NCI-H345 treated with DMSO at 0.1 percent for 48 hours (cell line): ENCODE measurements around the gene EPHA2.

ENCODE experiments used
- DNase-seq: peaks from one replicate; lab custom pipeline; 2025; ENCODE audit not compliant: unreplicated experiment; lab: John Stamatoyannopoulos, UW

EPHA2 gene

GRCh38 chr1:16138772-16139221, 17.1 kb downstream of the EPHA2 start:
- DNase-seq: no peak

GRCh38 chr1:16137890-16138467, 17.9 kb downstream of the EPHA2 start:
- no peak for DNase-seq

GRCh38 chr1:16135501-16135900, 20.4 kb downstream of the EPHA2 start:
- DNase-seq: no peak

GRCh38 chr1:16134906-16135305, 21.0 kb downstream of the EPHA2 start:
- DNase-seq: no peak

- no peak for DNase-seq
These were observed 21.6 kb downstream of the EPHA2 start for GRCh38 chr1:16134066-16134801.

GRCh38 chr1:16133007-16133961, 22.6 kb downstream of the EPHA2 start:
- no peak for DNase-seq

GRCh38 chr1:16132325-16132785, 23.5 kb downstream of the EPHA2 start:
- DNase-seq: no peak

- no peak for DNase-seq
These were observed 24.1 kb downstream of the EPHA2 start for GRCh38 chr1:16131636-16132324.

GRCh38 chr1:16130827-16131226, 25.0 kb downstream of the EPHA2 start:
- no peak for DNase-seq

- no peak for DNase-seq
These were observed 25.8 kb downstream of the EPHA2 start for GRCh38 chr1:16129921-16130543.

GRCh38 chr1:16129316-16129715, 26.6 kb downstream of the EPHA2 start:
- DNase-seq: no peak

GRCh38 chr1:16128338-16128741, 27.5 kb downstream of the EPHA2 start:
- DNase-seq: no peak

- no peak for DNase-seq
These were observed 28.1 kb downstream of the EPHA2 start for GRCh38 chr1:16127676-16128337.

- DNase-seq: no peak
These were observed 28.9 kb downstream of the EPHA2 start for GRCh38 chr1:16126743-16127515.

- DNase-seq: no peak
These were observed 29.7 kb downstream of the EPHA2 start for GRCh38 chr1:16126160-16126559.

GRCh38 chr1:16125483-16125882, 30.4 kb downstream of the EPHA2 start:
- DNase-seq: no peak

- DNase-seq: no peak
These were observed 30.8 kb downstream of the EPHA2 start for GRCh38 chr1:16125088-16125470.

GRCh38 chr1:16124377-16125087, 31.3 kb downstream of the EPHA2 start:
- DNase-seq: no peak

- DNase-seq: no peak
These were observed 33.0 kb downstream of the EPHA2 start for GRCh38 chr1:16122916-16123315.
